GM23338 (cell line): ENCODE results near the gene MESP1.

Experiments
- POLR2AphosphoS5 ChIP-seq: IDR thresholded peaks from 2 replicates; pipeline ENCODE4 v1.6.1; 2016; ENCODE audit warnings: antibody characterized with exemption, low read depth
- TF ChIP-seq, protein P1 (sequence below), 2 experiments: fragments of 200-600 bp in 1 of 2; sonication (generic) in 1 of 2; conservative IDR thresholded peaks; 2 replicates each; pipeline versions ENCODE4 v1.5.1 to v1.6.1; 2016 to 2017; ENCODE audit warnings: antibody characterized with exemption in 2 of 2, low read depth in 2 of 2, mild to moderate bottlenecking in 2 of 2, moderate library complexity in 1 of 2

DNA sequence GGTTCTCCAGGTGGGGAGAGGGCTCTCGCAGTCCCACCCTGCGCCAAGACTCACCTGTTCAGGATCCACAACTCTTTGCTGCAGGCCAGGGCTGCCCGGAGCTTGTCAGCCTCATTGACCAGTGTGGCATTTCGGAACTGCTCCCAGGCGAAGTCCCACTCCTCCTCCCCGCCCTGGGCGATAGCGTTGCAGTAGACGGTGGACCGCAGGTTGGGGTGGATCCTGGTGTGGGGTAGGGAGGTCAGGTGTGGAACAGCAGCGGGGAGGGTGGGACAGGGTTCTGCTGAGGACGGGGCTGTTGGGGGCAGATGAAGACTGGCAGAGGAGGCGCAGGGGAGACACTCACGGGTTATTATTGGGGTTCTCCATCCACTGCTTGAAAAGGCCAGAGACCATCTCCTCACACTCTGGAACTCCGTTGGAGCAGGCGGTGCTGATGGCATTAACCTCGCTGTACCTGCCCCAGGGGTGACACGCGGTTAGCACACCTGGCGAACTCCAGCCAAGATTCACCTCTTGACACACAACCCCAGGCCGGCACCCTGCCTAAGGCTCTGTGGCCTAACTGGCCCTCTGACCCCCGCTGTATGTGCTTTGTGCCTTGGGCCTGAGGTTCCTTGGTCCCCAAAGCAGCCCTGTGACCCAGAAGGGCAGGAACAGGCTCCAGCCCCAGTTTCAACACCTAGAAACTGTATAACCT lies 41.2 kb upstream of the MESP1 start:
- TF ChIP-seq, protein P1, sequence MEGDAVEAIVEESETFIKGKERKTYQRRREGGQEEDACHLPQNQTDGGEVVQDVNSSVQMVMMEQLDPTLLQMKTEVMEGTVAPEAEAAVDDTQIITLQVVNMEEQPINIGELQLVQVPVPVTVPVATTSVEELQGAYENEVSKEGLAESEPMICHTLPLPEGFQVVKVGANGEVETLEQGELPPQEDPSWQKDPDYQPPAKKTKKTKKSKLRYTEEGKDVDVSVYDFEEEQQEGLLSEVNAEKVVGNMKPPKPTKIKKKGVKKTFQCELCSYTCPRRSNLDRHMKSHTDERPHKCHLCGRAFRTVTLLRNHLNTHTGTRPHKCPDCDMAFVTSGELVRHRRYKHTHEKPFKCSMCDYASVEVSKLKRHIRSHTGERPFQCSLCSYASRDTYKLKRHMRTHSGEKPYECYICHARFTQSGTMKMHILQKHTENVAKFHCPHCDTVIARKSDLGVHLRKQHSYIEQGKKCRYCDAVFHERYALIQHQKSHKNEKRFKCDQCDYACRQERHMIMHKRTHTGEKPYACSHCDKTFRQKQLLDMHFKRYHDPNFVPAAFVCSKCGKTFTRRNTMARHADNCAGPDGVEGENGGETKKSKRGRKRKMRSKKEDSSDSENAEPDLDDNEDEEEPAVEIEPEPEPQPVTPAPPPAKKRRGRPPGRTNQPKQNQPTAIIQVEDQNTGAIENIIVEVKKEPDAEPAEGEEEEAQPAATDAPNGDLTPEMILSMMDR (conservative IDR thresholded peaks at IDR 0.05; ENCODE audit: low read depth in 2 of 2), result no peak
- no peak for TF ChIP-seq POLR2AphosphoS5
